GM19193 (cell line): ENCODE data around the gene POLRMT.

Experiments used
- POLR2A ChIP-seq: IDR thresholded peaks from 4 replicates; pipeline ENCODE4 v1.6.1; 2011; ENCODE audit not compliant: insufficient read depth, insufficient read length; ENCODE audit errors: extremely low read depth

Gene POLRMT

DNA sequence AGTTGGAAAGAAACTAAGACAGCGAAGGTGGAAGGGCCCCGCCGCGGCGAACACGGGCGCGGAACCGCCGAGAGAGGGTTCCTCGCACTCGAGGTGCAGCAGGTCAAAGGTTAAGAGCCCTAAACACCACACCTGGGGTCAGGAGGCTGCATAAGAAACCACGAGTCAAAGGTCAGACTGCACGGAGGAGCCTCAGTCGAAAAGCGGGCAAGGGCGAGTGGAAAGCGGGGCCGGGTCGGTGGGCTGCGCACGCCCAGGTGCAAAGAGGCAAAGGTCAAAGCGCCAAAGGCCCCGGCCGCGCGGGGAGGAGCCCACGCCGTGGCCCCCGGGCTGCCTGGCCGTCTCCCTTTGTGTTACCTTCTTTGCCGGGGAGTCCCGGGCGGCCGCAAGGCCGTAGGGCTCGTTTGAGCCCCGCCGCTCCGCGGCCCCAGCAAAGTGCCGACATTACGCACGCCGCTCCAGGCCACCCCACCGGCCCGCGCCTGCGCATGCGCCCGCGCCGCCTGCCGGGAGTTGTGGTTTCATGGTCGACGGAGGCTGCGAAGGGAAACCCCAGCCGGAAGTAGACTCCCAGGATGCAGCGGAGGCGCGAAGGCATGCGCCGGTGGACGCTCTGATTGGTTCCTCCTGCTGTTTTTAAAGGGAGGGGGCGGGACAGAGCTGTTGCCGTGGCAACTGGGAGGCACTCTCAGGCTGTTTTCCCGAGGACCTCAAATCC is at the start of gene POLRMT:
Gene POLRMT (minus strand): TSS at position 470 of the 718 bp plus-strand sequence. CDS start 25 bp downstream, at position 445.
- peak; percentile 76 for TF ChIP-seq POLR2A

DNA sequence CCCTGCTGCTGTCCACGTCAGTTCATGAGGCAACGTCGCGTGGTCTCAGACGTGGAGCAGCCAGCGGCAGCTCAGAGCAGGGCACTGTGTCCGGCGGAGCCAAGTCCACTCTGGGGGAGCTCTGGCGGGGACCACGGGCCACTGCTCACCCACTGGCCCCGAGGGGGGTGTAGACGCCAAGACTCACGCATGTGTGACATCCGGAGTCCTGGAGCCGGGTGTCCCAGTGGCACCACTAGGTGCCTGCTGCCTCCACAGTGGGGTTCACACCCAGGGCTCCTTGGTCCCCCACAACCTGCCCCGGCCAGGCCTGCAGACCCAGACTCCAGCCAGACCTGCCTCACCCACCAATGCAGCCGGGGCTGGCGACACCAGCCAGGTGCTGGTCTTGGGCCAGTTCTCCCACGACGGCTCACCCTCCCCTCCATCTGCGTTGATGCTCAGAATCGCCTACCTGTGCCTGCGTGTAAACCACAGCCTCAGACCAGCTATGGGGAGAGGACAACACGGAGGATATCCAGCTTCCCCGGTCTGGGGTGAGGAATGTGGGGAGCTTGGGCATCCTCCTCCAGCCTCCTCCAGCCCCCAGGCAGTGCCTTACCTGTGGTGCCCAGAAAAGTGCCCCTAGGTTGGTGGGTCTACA is 49.5 kb upstream of the POLRMT start:
- no peak for TF ChIP-seq POLR2A

- no peak for TF ChIP-seq POLR2A
These were observed 48.0 kb upstream of the POLRMT start for GRCh38 chr19:681029-682019.

DNA sequence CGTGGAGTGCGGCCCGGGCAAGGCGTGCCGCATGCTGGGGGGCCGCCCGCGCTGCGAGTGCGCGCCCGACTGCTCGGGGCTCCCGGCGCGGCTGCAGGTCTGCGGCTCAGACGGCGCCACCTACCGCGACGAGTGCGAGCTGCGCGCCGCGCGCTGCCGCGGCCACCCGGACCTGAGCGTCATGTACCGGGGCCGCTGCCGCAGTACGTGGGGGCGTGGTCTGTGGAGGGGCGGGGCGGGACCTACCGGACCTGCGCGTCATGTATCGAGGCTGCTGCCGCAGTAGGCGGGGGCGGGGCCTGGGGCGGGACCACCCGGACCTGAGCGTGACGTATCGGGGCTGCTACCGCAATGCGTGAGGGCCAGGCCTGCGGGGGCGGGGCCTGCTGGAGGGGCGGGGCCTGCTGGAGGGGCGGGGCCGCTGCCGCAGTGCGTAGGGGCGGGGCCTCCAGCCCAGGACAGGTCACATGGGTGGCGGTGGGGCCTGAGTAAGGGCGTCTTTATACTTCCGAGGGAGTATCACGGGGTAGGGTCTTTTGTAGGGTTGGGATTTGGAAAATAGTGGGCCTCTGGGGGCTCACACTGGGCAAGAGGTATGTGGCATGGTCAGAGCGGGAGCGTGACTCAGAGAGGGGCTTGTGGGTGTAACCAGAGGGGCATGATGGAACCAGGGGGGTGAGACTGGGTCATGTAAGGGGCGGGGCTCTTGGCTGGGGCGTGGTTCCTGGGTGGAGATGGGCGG is 47.1 kb upstream of the POLRMT start:
- peak; percentile 61 for TF ChIP-seq POLR2A

- TF ChIP-seq POLR2A: no peak
These were observed 46.3 kb upstream of the POLRMT start for GRCh38 chr19:679418-680286.

GRCh38 chr19:678791-679388 is 45.6 kb upstream of the POLRMT start:
- no peak for TF ChIP-seq POLR2A

- TF ChIP-seq POLR2A: no peak
These were observed 44.5 kb upstream of the POLRMT start for GRCh38 chr19:677601-678436.

DNA sequence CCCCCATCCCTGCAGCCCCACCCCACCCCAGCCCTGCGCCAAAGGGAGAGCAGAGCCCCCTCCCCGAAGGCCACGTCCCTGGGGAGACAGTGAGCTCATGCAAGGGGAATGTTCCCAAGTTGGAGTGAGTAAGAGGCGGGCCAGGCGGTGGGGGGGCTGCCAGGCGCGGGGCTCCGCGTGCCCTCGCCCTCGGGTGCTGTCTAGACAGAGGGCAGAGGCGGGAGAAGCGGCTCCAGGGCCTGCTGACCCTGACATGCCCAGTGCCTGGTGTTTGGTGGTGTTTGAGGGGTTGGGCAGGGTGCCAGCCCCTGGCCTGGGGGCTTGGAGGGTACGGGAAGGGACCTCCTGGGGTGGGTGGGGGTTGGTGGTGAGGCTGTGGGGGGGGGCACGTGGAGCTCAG is 43.9 kb upstream of the POLRMT start:
- no peak for TF ChIP-seq POLR2A

DNA sequence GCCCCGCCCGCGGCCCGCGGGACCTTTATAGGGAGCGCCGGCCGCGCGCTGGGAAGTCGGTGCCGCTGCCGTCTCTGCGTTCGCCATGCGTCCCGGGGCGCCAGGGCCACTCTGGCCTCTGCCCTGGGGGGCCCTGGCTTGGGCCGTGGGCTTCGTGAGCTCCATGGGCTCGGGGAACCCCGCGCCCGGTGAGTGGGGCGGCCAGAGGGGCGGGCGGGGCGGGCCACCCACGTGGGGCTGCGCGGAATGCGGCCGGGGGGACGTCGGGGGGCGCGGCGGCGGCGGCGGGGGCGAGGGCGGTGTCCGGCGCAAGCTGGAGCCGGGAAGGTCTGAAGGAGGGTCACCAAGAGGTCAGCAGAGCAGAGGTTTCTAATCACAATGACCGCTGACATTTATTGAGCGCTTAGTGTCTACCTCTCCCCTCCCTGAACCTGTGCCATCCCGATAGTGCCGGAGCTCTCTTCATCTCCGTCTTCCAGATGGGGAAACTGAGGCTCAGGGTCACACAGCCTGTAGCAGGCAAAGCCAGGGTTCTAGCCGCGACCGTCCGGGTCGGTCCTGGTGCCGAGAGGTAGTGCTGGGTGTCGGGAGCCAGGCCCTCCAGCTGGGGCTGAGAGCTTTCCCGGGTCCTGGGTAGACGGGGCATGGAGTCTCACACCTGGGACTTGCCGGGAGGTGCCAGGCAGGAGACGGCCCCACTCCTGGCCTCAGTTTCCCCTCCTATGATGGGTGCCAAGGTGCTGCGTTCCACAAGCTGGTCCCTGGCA is 43.2 kb upstream of the POLRMT start, which contains the start of gene FSTL3:
Gene FSTL3 (plus strand): TSS at position 54 of the 767 bp plus-strand sequence. CDS start 32 bp downstream, at position 86.
- no peak for TF ChIP-seq POLR2A

GRCh38 chr19:676007-676338 is 42.6 kb upstream of the POLRMT start:
- no peak for TF ChIP-seq POLR2A

GRCh38 chr19:674282-675151 is 41.2 kb upstream of the POLRMT start:
- TF ChIP-seq POLR2A: no peak
